Measurements from ENCODE around the gene SLC38A10. TPM values are rescaled to one million over a fixed set of nuclear protein-coding genes. Genes with fewer than 3 reads are reported as not detected.

SLC38A10 gene
- total RNA-seq, 1 experiment from 2014 or later: 121 TPM

- CTCF ChIA-PET: no interaction called here
- DNase-seq: no peak
- no peak overlapping the region for H3K4me3 Mint-ChIP-seq (ENCODE audit: low read depth, unreplicated experiment)
- H3K27me3 Mint-ChIP-seq (ENCODE audit: unreplicated experiment): peaks cover 42% of the 10 kb centered on the region
- no peak for TF ChIP-seq CTCF (IDR thresholded peaks at IDR 0.05; ENCODE audit: unreplicated experiment)
- intact Hi-C loops (cut with micrococcal nuclease; ENCODE audit: unreplicated experiment): no loop called here
- no TSS peak for BruUV-seq (replicated peaks)
- no peaks in the 10 kb centered on the region for H3K4me1 Mint-ChIP-seq (ENCODE audit: low read depth, unreplicated experiment)
- no peaks in the 10 kb centered on the region for H3K9me3 Mint-ChIP-seq (ENCODE audit: low read depth, unreplicated experiment)
- H3K27ac Mint-ChIP-seq (ENCODE audit: unreplicated experiment): no peak overlapping the region
- peaks cover 15% of the 10 kb centered on the region for H3K36me3 Mint-ChIP-seq (ENCODE audit: insufficient read depth, unreplicated experiment)
Measured at GRCh38 chr17:81301195-81302144, 6.4 kb upstream of the SLC38A10 start.

GRCh38 chr17:81300586-81301155 lies 5.6 kb upstream of the SLC38A10 start:
- peaks cover 4% of the 10 kb centered on the region for H3K4me1 Mint-ChIP-seq (ENCODE audit: low read depth, unreplicated experiment)
- no peak overlapping the region for H3K4me3 Mint-ChIP-seq (ENCODE audit: low read depth, unreplicated experiment)
- no TSS peak for BruUV-seq (replicated peaks)
- H3K9me3 Mint-ChIP-seq (ENCODE audit: low read depth, unreplicated experiment): no peaks in the 10 kb centered on the region
- H3K36me3 Mint-ChIP-seq (ENCODE audit: insufficient read depth, unreplicated experiment): peaks cover 17% of the 10 kb centered on the region
- no peak for DNase-seq
- CTCF ChIA-PET: no interaction called here
- intact Hi-C loops (cut with micrococcal nuclease; ENCODE audit: unreplicated experiment): no loop called here
- H3K27ac Mint-ChIP-seq (ENCODE audit: unreplicated experiment): no peak overlapping the region
- H3K27me3 Mint-ChIP-seq (ENCODE audit: unreplicated experiment): peaks cover 39% of the 10 kb centered on the region
- TF ChIP-seq CTCF (IDR thresholded peaks at IDR 0.05; ENCODE audit: unreplicated experiment): no peak

GRCh38 chr17:81299846-81300585 lies 4.9 kb upstream of the SLC38A10 start:
- H3K4me1 Mint-ChIP-seq (ENCODE audit: low read depth, unreplicated experiment): peaks cover 8% of the 10 kb centered on the region
- DNase-seq: no peak
- peaks cover 23% of the 10 kb centered on the region for H3K36me3 Mint-ChIP-seq (ENCODE audit: insufficient read depth, unreplicated experiment)
- BruUV-seq (replicated peaks): no TSS peak
- H3K27ac Mint-ChIP-seq (ENCODE audit: unreplicated experiment): no peak overlapping the region
- CTCF ChIA-PET: no interaction called here
- TF ChIP-seq CTCF (IDR thresholded peaks at IDR 0.05; ENCODE audit: unreplicated experiment): no peak
- no peaks in the 10 kb centered on the region for H3K9me3 Mint-ChIP-seq (ENCODE audit: low read depth, unreplicated experiment)
- intact Hi-C loops (cut with micrococcal nuclease; ENCODE audit: unreplicated experiment): loop anchor here (10.0 kb wide), 1 partner anchor 185 kb away; no protein-coding TSS in a partner anchor
- H3K27me3 Mint-ChIP-seq (ENCODE audit: unreplicated experiment): peaks cover 32% of the 10 kb centered on the region
- H3K4me3 Mint-ChIP-seq (ENCODE audit: low read depth, unreplicated experiment): no peak overlapping the region

GRCh38 chr17:81298991-81299738 lies 4.1 kb upstream of the SLC38A10 start:
- BruUV-seq (replicated peaks): no TSS peak
- no peak for DNase-seq
- no peak overlapping the region for H3K27ac Mint-ChIP-seq (ENCODE audit: unreplicated experiment)
- no peak overlapping the region for H3K4me3 Mint-ChIP-seq (ENCODE audit: low read depth, unreplicated experiment)
- TF ChIP-seq CTCF (IDR thresholded peaks at IDR 0.05; ENCODE audit: unreplicated experiment): no peak
- H3K4me1 Mint-ChIP-seq (ENCODE audit: low read depth, unreplicated experiment): peaks cover 8% of the 10 kb centered on the region
- H3K36me3 Mint-ChIP-seq (ENCODE audit: insufficient read depth, unreplicated experiment): peaks cover 31% of the 10 kb centered on the region
- H3K27me3 Mint-ChIP-seq (ENCODE audit: unreplicated experiment): peaks cover 30% of the 10 kb centered on the region
- no peaks in the 10 kb centered on the region for H3K9me3 Mint-ChIP-seq (ENCODE audit: low read depth, unreplicated experiment)
- intact Hi-C loops (cut with micrococcal nuclease; ENCODE audit: unreplicated experiment): loop anchor here (10.0 kb wide), 1 partner anchor 186 kb away; no protein-coding TSS in a partner anchor
- CTCF ChIA-PET: interaction anchor here (1.1 kb wide), 1 partner anchor 10 kb away, joined by 4 read pairs; no protein-coding TSS in a partner anchor

All from Calu3 (cell line).